CD4-positive, alpha-beta memory T cell (primary cell): Measurements from ENCODE around the gene KCNQ1OT1. TPM values are rescaled to one million over a fixed set of nuclear protein-coding genes. Genes with fewer than 3 reads are reported as not detected.

Experiments
- CTCF ChIA-PET: fragments of 350-600 bp; sonication (Branson Sonifier 250); formaldehyde crosslinking; loops from one replicate; lab custom pipeline; 2021; ENCODE audit warnings: inconsistent platforms; ENCODE audit not compliant: partially characterized antibody; lab: Charles Lee
- POLR2A ChIA-PET: fragments of 350-600 bp; sonication (Branson Sonifier 250); formaldehyde crosslinking; loops from one replicate; lab custom pipeline; 2021; ENCODE audit not compliant: partially characterized antibody; lab: Charles Lee
- DNase-seq, 5 donors: peaks; one replicate each; pipeline versions ENCODE4 v3.0.0 to v3.0.0-alpha.2; 2020 to 2022; ENCODE audit warnings: mixed read lengths in 1 of 5
- H3K27ac ChIP-seq: one replicate; pipeline ENCODE4 v1.7.0; 2013; ENCODE audit warnings: low read depth, low read length
- H3K27me3 ChIP-seq: 2 replicates; pipeline ENCODE4 v1.7.0; 2013; ENCODE audit warnings: mild to moderate bottlenecking, low read length, moderate library complexity; ENCODE audit not compliant: insufficient read depth
- H3K36me3 ChIP-seq: 2 replicates; pipeline ENCODE4 v1.7.0; 2013; ENCODE audit warnings: mild to moderate bottlenecking, low read length, moderate library complexity; ENCODE audit not compliant: insufficient read depth
- H3K4me1 ChIP-seq: 2 replicates; pipeline ENCODE4 v1.7.0; 2013; ENCODE audit warnings: mild to moderate bottlenecking, low read length, moderate library complexity; ENCODE audit not compliant: insufficient read depth
- H3K4me3 ChIP-seq, 2 donors: one replicate each; pipeline ENCODE4 v1.7.0; 2013; ENCODE audit warnings: low read length in 2 of 2, mild to moderate bottlenecking in 1 of 2
- H3K9me3 ChIP-seq, 2 donors: one replicate each; pipeline ENCODE4 v1.7.0; 2013; ENCODE audit warnings: low read length in 2 of 2, control low read depth in 1 of 2; ENCODE audit not compliant: control insufficient read depth in 1 of 2
- H3K27ac Mint-ChIP-seq, 7 donors: one replicate each; pipeline ENCODE4 v1.8.0; 2020 to 2021; ENCODE audit warnings: mixed read lengths in 7 of 7, mild to moderate bottlenecking in 6 of 7, inconsistent platforms in 3 of 7, moderate library complexity in 3 of 7
- H3K27me3 Mint-ChIP-seq, 2 donors: one replicate each; pipeline ENCODE4 v1.8.0; 2020 to 2021; ENCODE audit warnings: mixed read lengths in 2 of 2
- H3K36me3 Mint-ChIP-seq, 2 donors: one replicate each; pipeline ENCODE4 v1.8.0; 2020 to 2021; ENCODE audit warnings: mixed read lengths in 2 of 2, inconsistent platforms in 1 of 2, mild to moderate bottlenecking in 1 of 2
- H3K4me1 Mint-ChIP-seq, 4 donors: one replicate each; pipeline ENCODE4 v1.8.0; 2020 to 2021; ENCODE audit warnings: mixed read lengths in 4 of 4, mild to moderate bottlenecking in 1 of 4
- H3K4me3 Mint-ChIP-seq, 8 donors: one replicate each; pipeline ENCODE4 v1.8.0; 2020 to 2021; ENCODE audit warnings: mixed read lengths in 8 of 8, mild to moderate bottlenecking in 7 of 8, moderate library complexity in 6 of 8, inconsistent platforms in 3 of 8
- H3K9me3 Mint-ChIP-seq, 8 donors: one replicate each; pipeline ENCODE4 v1.8.0; 2020 to 2021; ENCODE audit warnings: mixed read lengths in 8 of 8, mild to moderate bottlenecking in 5 of 8, inconsistent platforms in 3 of 8, moderate library complexity in 1 of 8
- intact Hi-C: fragments of 100-400 bp; cut with micrococcal nuclease; formaldehyde crosslinking; loops from one replicate; pipeline ENCODE4 v1.15.1; 2023
- polyA plus RNA-seq, 2 donors: library from polyadenylated mRNA; unstranded; fragments of 300-500 nt; fragmentation: Illumina TruSeq; gene quantifications; one replicate each; pipeline ENCODE4 v1.2.3, GENCODE V29; 2021
- total RNA-seq, 2 experiments: library from RNA; stranded (reverse); gene quantifications; one replicate each; pipeline ENCODE4 v1.2.3, GENCODE V29; 2021

The KCNQ1OT1 gene
- under 1 TPM; 0.36 to 0.38 TPM for total RNA-seq
- polyA plus RNA-seq: under 1 TPM; 0.03 to 0.10 TPM

DNA sequence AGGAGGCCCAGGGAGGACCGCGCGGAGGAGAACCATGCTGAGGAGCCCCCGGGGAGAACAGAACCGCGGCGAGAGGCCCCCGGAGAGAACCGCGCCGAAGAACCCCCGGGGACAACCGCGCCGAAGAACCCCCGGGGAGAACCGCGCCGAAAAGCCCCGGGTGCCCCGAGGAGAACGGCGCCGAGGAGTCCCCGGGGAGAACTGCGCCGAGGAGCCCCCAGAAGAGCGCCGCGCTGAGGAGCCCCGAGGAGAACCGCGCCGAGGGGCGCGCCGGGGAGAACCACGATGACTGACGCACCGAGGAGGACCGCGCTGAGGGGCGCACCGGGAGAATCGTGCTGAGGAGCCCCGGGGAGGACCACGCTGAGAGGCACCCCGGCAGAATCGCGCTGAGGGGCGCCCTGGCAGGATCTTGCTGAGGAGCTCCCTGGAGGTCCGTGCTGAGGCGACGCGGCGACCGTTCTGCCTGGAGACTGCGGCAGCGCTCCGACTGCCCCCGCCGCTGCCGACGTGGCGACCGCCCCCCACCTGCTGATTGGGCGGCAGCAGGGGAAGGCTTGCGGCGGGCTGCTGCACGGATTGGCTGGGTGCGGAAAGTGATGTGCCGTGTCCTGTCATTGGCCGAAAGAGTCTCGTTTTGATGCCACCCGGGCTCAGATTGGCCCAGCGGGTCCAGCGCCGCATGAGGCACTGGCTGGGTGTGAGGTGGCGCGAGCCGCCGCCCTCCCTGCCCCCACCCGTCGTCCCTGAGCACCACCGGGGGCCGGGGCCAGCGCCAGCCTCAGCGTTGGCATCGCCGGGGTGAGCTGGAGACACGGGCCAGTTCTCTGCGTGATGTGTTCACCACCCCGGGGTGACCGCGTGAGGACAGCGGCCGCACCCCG is at the start of gene KCNQ1OT1:
KCNQ1OT1 (minus strand) TSS at position 464 of the 884 bp plus-strand sequence.
- no peaks in the 10 kb centered on the region for H3K27me3 ChIP-seq
- peaks cover 4% of the 10 kb centered on the region for H3K4me1 ChIP-seq
- H3K27me3 Mint-ChIP-seq: no peaks in the 10 kb centered on the region
- H3K4me1 Mint-ChIP-seq: peaks cover 2 to 13% (median 4%) of the 10 kb centered on the region in 4 donors
- peak within 1 kb of the TSS; percentile 72 to 85 (median 80) for H3K4me3 Mint-ChIP-seq
- peaks cover 3 to 17% of the 10 kb centered on the region in 2 donors for H3K36me3 Mint-ChIP-seq
- ChIA-PET CTCF (no interaction called here), POLR2A (interaction anchor here (0.6 to 1.4 kb wide), 4 partner anchors 9 to 358 kb away, joined by 3 to 7 read pairs (median 4); no protein-coding TSS in a partner anchor)
- no peaks in the 10 kb centered on the region for H3K9me3 ChIP-seq
- peak within 1 kb of the TSS; percentile 23 to 70 for H3K4me3 ChIP-seq
- intact Hi-C loops: loop anchor here (5.0 kb wide), 1 partner anchor 188 kb away; the partner anchor contains the start of gene CDKN1C
- no peaks in the 10 kb centered on the region for H3K36me3 ChIP-seq
- DNase-seq: peak; percentile 86 to 90 (median 89)
- peaks cover 0 to 5% (median 0%) of the 10 kb centered on the region in 8 donors for H3K9me3 Mint-ChIP-seq
- peak within 1 kb of the TSS; percentile 53 for H3K27ac ChIP-seq
- peak within 1 kb of the TSS in 5 of 7 donors; percentile 29 to 79 (median 50) for H3K27ac Mint-ChIP-seq

DNA sequence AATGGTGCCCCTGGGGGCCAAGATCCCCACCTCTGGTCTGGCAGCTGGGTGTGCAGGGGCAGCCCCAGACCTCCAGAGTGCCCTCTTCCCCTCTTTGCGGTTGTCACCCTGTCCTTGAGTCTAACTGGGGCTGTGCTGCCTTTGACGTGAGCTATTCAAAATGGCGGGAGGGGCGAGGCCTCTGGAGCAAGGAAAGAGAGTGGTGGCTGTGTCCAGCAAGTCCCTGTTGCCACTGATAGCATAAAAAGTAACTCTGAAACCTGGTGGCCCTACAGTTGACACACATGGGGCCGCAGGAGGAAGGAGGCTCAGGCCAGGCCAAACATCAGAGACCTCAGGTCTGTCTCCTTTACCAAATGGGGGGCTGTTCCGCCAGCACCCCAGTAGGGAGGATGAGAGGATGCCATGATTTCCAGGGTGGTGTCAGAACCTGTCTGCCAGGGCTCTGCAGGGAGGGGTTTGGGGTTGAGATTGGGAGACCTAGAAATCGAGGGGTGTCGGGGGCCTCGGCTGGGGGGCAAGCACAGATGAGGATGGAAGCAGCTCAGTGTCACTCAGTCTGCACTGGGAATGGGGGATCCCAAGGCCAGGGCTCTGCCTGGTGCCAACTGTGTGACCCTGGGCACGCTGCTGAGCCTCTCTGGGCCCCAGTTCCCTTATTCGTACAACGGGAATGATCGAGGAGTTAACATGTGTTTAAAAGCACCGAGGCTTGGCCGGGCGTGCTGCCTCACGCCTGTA is 49.2 kb upstream of the KCNQ1OT1 start:
- no peak for DNase-seq

DNA sequence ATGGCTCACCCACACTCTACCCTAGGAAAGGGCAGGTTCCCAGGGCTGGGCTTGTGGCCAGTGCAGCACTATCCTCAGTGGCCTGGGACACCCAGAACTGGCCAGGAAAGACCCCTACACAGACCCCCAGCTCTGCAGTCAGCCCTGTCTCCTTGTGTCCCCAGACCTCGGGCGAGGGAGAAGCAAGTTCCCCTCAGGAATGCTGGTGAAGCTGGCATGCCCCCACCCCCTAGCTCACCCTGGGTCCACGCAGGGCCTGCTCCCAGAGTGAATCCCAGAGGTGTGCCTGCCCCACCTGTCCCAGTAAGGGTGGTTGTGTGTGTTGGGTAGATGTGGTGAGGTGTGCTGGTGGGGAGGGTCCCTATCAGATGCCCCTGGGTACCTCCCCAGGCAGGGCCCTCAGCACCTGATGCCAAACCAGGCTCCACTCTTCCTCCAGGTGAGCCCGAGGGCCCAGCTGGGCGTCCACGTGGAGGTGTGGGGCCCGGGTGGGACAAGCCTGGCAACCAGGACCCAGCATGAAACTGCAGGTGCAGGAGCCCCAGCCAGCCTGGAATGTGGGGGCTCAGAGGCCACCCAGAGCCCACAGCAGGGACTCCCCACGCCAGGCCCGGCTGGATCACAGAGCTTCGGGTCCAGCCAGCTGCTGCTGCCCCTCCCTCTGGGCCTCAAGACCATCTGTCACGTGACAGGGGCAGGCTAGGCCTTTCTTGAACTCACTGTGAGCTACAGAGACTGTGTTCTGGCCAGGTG is 48.4 kb upstream of the KCNQ1OT1 start:
- H3K36me3 ChIP-seq: no peaks in the 10 kb centered on the region
- peaks cover 0 to 1% (median 0%) of the 10 kb centered on the region in 4 donors for H3K4me1 Mint-ChIP-seq
- no peak overlapping the region for H3K4me3 ChIP-seq
- intact Hi-C loops: no loop called here
- H3K9me3 Mint-ChIP-seq: peaks cover 0 to 3% (median 0%) of the 10 kb centered on the region in 8 donors
- no peaks in the 10 kb centered on the region for H3K27me3 Mint-ChIP-seq
- H3K27ac Mint-ChIP-seq: no peak overlapping the region
- H3K4me3 Mint-ChIP-seq: no peak overlapping the region
- peaks cover 2 to 5% of the 10 kb centered on the region in 2 donors for H3K36me3 Mint-ChIP-seq
- ChIA-PET POLR2A (no interaction called here), CTCF (no interaction called here)
- H3K4me1 ChIP-seq: no peaks in the 10 kb centered on the region
- DNase-seq: no peak
- no peaks in the 10 kb centered on the region for H3K27me3 ChIP-seq
- H3K27ac ChIP-seq: no peak overlapping the region
- H3K9me3 ChIP-seq: no peaks in the 10 kb centered on the region

More for the DNA sequence above, 49.2 kb upstream of the KCNQ1OT1 start:
- H3K4me1 Mint-ChIP-seq: peaks cover 0 to 1% (median 0%) of the 10 kb centered on the region in 4 donors
- H3K9me3 Mint-ChIP-seq: peaks cover 0 to 3% (median 0%) of the 10 kb centered on the region in 8 donors
- no peaks in the 10 kb centered on the region for H3K36me3 ChIP-seq
- H3K4me3 ChIP-seq: no peak overlapping the region
- CTCF ChIA-PET: no interaction called here
- H3K36me3 Mint-ChIP-seq: peaks cover 2 to 10% of the 10 kb centered on the region in 2 donors
- H3K9me3 ChIP-seq: no peaks in the 10 kb centered on the region
- POLR2A ChIA-PET: no interaction called here
- peak overlapping the region in 1 of 8 donors; percentile 8 for H3K4me3 Mint-ChIP-seq
- no peaks in the 10 kb centered on the region for H3K27me3 ChIP-seq
- H3K27ac ChIP-seq: no peak overlapping the region
- intact Hi-C loops: no loop called here
- no peaks in the 10 kb centered on the region for H3K4me1 ChIP-seq
- peak overlapping the region in 1 of 7 donors; percentile 54 for H3K27ac Mint-ChIP-seq
- H3K27me3 Mint-ChIP-seq: no peaks in the 10 kb centered on the region

DNA sequence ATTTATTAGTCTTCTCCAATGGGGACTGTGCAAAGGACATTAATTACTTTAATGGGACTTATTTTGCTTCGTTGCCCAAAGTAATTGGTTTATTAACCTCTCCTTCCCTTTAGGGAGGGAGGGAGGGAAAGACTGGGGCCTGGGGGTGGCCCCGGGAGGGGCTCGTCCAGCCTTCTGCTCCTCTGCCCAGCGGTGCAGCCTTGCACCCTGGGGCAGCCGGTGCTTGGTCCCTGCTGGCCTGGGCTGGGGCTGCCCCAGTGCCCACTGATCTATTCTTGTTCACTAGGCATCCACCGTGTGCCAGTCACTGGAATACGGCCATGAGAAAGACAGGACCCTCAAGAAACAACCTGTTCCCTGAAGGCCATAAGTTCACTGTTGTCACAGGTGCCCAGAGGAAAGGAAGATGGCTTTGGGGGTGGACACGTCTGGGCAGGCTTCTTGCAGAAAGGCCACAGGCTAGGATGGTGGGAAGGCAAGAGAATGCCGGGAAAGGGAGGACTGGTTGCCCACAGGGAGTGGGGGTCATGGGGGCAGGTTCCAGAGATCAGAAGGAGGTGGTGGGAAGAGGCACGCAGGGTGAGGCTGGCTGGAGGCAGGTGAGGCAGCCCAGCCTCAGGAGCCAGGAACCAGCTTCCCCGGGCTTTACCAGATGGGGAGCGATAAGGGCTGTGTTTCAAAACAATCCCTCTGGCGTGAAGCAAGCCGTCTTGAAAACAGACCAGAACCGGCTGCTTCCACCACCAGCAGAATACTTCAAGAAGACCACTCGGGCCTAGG is 47.6 kb upstream of the KCNQ1OT1 start:
- ChIA-PET CTCF (no interaction called here), POLR2A (no interaction called here)
- Histone ChIP-seq H3K4me1 (no peaks in the 10 kb centered on the region), H3K36me3 (no peaks in the 10 kb centered on the region), H3K27ac (no peak overlapping the region), H3K27me3 (no peaks in the 10 kb centered on the region), H3K9me3 (no peaks in the 10 kb centered on the region), H3K4me3 (no peak overlapping the region)
- intact Hi-C loops: no loop called here
- peaks cover 2 to 5% of the 10 kb centered on the region in 2 donors for H3K36me3 Mint-ChIP-seq
- no peaks in the 10 kb centered on the region for H3K9me3 Mint-ChIP-seq
- no peak overlapping the region for H3K27ac Mint-ChIP-seq
- H3K27me3 Mint-ChIP-seq: no peaks in the 10 kb centered on the region
- H3K4me3 Mint-ChIP-seq: no peak overlapping the region
- DNase-seq: no peak
- H3K4me1 Mint-ChIP-seq: peaks cover 0 to 1% (median 0%) of the 10 kb centered on the region in 4 donors

DNA sequence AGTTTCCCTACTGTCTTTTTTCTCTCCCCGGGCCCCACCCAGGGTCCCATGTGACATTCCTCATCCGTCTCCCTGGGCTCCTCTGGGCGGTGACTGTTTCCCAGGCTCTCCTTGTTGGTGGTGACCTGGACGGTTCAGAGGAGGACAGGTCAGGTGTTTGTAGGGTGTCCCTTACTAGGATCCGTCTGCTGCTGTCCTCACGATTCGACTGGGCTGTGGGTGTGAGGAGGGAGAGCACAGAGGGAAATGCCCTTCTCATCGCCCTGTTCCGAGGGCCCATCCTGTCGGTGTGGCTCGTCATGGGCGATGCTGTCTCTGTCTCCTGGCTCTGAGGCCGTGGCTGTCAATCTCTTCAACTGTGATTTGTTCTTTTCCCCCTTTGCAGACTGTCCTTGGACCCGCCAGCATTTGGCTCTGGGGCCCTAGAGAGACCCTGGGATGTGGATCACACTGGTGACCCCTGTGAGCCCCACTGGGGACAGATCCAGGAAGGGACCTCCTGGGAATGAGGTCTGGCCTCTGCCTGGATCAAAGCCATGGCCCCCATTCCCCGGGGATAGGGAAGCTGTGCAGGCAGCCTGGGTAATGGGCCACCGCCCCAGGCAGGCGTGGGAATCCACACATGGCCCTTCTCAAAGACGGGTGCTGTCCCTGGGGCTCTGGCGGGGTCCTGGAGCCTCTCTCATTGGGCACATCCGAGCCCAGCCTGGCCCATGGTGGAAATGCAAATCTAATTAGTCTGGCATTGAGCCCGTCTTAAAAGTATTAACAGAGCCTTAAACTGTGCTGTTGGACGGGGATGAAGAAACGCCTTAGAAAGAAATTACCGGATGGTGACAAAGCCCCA is 46.8 kb upstream of the KCNQ1OT1 start:
- Histone ChIP-seq H3K36me3 (no peaks in the 10 kb centered on the region), H3K4me3 (no peak overlapping the region), H3K9me3 (no peaks in the 10 kb centered on the region), H3K27ac (no peak overlapping the region), H3K4me1 (no peaks in the 10 kb centered on the region), H3K27me3 (no peaks in the 10 kb centered on the region)
- ChIA-PET CTCF (no interaction called here), POLR2A (no interaction called here)
- H3K27me3 Mint-ChIP-seq: no peaks in the 10 kb centered on the region
- no peaks in the 10 kb centered on the region for H3K4me1 Mint-ChIP-seq
- peaks cover 0 to 5% of the 10 kb centered on the region in 2 donors for H3K36me3 Mint-ChIP-seq
- DNase-seq: no peak
- no peaks in the 10 kb centered on the region for H3K9me3 Mint-ChIP-seq
- H3K4me3 Mint-ChIP-seq: no peak overlapping the region
- intact Hi-C loops: no loop called here
- H3K27ac Mint-ChIP-seq: no peak overlapping the region

DNA sequence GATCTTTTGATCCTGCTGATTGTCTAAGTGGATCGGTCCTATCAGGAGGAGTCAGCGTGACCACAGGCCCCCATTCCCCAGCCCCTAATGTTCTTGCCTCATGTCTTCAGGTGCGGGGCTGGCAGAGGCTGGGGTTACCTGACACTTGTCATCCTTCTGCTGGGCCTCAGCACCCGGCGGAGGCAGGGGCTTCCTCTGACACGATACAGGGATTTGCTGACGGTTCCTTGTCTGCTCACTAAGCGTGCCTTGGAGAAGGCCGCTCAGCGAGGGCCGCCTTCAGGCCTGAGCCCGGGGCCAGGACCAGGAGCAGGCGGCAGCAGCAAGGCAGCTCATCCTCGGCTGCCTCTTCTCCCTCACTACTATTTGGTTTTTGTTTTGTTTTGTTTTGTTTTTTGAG is 45.7 kb upstream of the KCNQ1OT1 start:
- Mint-ChIP-seq H3K9me3 (no peaks in the 10 kb centered on the region), H3K36me3 (peaks cover 0 to 2% of the 10 kb centered on the region in 2 donors), H3K27ac (no peak overlapping the region), H3K27me3 (no peaks in the 10 kb centered on the region), H3K4me3 (no peak overlapping the region), H3K4me1 (no peaks in the 10 kb centered on the region)
- ChIA-PET POLR2A (no interaction called here), CTCF (no interaction called here)
- no peak overlapping the region for H3K27ac ChIP-seq
- no peak overlapping the region for H3K4me3 ChIP-seq
- H3K9me3 ChIP-seq: no peaks in the 10 kb centered on the region
- intact Hi-C loops: no loop called here
- DNase-seq: no peak
- no peaks in the 10 kb centered on the region for H3K36me3 ChIP-seq
- H3K4me1 ChIP-seq: no peaks in the 10 kb centered on the region
- H3K27me3 ChIP-seq: no peaks in the 10 kb centered on the region
